ENCODE results near the gene MOGAT3.

MOGAT3 gene, protein sequence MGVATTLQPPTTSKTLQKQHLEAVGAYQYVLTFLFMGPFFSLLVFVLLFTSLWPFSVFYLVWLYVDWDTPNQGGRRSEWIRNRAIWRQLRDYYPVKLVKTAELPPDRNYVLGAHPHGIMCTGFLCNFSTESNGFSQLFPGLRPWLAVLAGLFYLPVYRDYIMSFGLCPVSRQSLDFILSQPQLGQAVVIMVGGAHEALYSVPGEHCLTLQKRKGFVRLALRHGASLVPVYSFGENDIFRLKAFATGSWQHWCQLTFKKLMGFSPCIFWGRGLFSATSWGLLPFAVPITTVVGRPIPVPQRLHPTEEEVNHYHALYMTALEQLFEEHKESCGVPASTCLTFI

DNA sequence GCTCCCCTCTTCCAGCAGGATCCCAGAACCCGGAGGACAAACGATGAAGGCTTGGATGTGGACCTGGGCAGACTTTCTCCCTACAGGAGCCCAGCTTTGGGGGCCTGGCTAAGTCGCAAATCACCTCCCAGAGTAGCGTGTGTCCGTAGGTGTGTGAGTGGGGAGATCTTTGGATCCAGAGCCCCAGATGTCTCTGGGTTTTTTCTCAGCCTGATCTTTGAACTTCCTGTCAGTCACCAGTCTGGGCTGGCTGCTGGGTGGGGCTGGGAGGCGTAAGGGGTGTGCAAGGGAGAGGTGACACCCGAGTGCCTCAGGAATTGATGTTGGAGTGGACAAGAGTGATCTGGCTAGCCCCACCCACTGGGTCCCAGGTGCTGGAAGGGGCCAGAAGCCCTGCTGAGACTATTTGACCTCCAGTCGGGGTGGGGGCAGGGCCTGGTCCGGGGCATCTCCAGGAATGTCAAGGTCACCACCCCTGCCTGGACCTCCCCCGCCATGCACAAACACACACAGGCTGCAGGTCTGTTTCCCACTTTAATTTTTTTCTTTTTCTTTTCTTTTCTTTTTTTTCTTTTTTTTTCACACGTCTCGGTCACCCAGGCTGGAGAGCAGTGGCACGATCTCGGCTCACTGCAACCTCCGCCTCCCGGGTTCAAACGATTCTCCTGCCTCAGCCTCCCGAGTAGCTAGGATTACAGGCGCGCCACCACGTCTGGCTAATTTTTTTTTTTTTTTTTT is at the start of gene MOGAT3:
MOGAT3 (minus strand) TSS at position 175 of the 738 bp plus-strand sequence. CDS start 182 bp downstream, outside the sequence.
- DNase-seq (ENCODE audit: extremely low spot score, insufficient read length, low read depth), result no peak
- FAIRE-seq, result no peak

DNA sequence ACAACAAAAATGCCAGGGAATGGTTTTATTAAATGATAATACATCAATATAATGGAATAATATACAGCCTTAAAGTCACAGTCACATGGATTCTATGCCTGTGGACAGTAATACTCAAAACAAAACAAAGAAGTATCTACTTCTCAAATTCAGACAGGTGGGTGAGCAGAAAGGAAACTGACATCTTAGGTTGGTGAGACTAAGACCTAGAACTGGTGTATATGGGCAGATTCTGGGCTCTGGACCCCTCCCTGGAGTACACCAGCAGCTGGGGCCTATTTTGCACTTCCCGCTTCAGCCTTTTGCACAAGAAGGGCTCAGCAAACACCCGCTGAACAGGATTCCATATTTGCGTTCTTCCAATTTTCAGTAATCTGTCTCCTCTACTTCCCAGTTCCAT is 49.5 kb upstream of the MOGAT3 start:
- DNase-seq (ENCODE audit: extremely low spot score, insufficient read length, low read depth) (no peak), FAIRE-seq (no peak)

DNA sequence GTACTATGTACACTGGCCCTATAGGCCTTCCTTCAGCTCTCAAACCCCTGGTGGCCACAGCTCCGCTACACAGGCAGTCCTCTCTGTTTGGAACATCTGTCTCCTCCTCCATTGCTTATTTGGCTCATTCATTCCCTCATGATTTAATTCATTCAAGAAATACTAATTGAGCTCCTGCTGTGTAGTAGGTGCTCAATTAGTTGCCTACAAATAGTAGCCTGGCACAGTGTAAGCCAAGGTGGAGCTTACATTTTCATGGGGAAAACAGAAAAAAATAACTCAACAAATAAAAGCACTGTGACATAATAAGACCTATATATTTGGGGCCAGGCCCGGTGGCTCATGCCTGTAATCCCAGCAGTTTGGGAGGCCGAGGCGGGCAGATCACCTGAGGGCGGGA is 47.4 kb upstream of the MOGAT3 start:
- DNase-seq (ENCODE audit: extremely low spot score, insufficient read length, low read depth) (no peak), FAIRE-seq (no peak)

DNA sequence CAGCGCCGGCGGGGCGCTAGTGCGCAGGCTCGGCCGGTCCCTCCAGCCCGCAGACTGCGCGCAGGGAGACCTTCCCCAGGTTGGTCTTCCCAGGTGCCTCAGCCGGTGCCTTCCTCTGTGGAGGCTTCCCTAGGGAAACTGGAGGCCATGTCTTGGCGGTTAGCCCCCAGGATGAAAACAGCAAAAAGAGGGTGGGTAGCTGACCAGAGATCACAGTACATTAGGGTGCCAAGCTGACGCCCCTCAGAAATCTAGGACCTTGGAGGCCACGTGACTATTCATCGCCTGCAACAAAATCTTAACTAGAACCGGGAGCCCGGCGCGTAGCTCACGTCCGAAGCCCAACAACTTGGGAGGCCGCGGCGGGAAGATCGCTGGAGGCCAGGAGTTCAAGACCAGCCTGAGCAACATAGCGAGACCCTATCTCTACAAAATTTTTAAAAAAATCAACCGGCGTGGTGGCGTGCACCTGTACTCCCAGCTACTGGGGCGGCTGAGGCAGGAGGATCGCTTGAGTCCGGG is 44.4 kb upstream of the MOGAT3 start:
- DNase-seq (ENCODE audit: extremely low spot score, insufficient read length, low read depth) (no peak), FAIRE-seq (no peak)

DNA sequence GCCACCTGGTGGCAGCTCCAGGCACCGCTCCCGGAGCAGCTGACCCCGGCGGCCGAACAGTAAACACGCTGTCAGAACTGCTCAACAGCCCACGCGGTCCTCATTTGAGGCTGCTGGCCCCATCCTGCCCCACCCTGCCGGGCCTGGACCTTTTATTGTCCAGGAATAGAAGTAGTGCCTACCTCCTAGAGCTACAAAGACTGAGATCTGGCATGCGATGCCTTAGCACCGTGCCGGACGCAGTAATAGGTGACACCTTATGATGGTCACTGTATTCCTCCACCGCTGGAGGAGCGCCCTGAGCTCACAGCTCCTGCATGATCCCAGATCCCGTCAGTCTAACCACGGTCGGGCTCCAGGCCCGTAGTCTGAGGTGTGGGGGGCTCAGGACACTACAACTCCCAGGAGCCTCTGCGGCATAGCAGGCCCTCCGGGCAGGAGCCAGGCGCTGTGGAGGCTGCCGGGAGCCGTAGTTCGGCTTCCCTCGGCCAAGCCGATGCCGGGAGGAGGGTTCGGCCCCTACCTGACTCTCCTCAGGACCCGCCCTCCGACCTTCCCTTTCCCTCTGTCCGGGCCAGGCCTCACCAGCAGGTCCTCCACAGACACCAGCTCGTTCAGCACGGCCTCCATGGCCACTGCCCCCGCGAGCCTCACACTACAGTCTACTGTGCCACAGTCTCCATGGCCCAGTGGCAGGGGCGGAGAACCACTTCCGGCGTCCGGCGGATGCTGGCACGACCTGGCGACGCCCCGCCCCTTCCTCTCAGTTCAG is 43.7 kb upstream of the MOGAT3 start, which contains the start of gene FIS1:
FIS1 (minus strand) TSS at position 707 of the 772 bp plus-strand sequence; CDS start at position 630, 77 bp downstream.
- FAIRE-seq (peak; percentile 86), DNase-seq (ENCODE audit: extremely low spot score, insufficient read length, low read depth) (peak; percentile 82)

DNA sequence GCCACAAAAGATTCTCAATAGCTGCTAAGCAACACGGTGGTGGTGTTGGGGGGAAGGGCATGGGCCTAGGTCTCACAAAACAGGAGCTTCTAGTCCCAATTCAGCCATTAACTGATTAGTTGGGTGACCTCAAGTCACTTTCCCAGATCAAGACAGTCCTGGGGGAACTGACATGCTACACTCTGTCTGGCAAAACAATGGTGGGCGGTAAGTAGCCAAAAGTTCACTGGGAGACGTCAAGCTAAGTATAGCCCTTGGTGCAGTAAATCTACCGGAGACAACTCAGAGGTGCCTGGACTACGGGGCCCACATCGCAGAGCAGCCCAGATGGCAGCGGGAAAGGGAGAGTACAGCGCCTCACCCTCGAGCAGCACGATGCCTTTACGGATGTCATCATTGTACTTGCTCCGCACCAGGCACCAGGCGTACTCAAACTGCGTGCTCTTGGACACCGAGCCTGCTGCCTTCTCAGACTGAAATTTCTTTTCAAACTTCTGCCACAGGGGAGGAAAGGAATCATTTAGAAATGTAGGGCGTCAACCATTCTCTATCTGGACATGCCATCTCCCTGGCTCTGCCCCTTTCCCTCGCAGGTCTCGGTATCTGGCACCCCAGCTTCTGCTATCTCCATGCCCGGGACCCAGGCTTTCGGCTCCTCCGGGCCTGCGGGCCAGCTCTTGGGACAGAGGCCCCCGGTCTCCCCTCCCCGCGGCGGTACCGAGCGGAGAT is 43.0 kb upstream of the MOGAT3 start:
- FAIRE-seq, result no peak
- no peak for DNase-seq (ENCODE audit: extremely low spot score, insufficient read length, low read depth)

DNA sequence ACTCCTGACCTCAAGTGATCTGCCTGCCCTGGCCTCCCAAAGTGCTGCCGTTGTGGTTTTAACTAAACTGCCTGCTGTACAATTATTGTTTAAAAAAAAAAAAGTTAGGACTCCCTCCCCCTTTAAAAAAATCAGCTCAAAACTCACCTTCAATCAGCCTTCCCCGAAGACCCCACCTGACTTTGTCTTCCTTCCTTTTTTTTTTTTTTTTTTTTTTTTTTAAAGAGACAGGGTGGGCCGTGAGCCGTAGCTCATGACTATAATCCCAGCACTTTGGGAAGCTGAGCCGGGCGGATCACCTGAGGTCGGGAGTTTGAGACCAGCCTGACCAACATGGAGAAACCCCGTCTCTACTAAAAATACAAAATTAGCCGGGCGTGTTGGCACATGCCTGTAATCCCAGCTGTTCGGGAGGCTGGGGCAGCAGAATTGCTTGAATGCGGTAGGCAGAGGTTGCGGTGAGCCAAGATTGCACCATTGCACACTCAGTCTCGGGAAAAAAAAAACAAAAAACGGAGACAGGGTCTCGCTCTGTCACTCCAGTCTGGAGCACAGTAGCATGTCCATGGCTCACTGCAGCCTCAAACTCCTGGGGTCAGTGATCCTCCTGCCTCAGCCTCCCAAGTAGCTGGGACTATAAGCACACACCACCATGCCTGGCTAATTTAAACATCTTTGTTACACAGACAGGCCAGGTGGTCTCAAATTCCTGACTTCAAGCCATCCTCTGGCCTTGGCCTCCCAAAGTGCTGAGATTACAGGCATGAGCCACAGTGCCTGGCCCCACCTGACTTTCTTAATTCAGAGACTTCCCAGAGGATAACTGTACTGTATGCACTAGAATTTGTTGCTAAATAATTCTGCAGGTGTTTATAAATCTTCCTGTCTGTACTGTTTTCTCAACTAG is 40.9 kb upstream of the MOGAT3 start:
- DNase-seq (ENCODE audit: extremely low spot score, insufficient read length, low read depth) (no peak), FAIRE-seq (no peak)

DNA sequence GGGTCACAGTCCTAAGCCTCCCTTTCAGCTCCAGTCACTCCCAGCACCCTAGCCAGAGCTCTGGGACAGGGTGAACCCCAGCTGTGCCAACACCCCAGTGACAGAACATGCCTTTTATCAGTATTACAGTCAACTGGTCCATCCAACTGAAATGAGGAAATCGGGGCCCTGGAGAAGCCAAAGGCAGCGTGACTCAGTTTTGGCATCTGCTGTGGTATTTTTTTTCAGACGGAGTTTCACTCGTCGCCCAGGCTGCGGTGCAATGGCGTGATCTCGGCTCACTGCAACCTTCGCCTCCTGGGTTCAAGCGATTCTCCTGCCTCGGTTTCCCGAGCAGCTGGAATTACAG is 40.2 kb upstream of the MOGAT3 start:
- FAIRE-seq, result no peak
- no peak for DNase-seq (ENCODE audit: extremely low spot score, insufficient read length, low read depth)

DNA sequence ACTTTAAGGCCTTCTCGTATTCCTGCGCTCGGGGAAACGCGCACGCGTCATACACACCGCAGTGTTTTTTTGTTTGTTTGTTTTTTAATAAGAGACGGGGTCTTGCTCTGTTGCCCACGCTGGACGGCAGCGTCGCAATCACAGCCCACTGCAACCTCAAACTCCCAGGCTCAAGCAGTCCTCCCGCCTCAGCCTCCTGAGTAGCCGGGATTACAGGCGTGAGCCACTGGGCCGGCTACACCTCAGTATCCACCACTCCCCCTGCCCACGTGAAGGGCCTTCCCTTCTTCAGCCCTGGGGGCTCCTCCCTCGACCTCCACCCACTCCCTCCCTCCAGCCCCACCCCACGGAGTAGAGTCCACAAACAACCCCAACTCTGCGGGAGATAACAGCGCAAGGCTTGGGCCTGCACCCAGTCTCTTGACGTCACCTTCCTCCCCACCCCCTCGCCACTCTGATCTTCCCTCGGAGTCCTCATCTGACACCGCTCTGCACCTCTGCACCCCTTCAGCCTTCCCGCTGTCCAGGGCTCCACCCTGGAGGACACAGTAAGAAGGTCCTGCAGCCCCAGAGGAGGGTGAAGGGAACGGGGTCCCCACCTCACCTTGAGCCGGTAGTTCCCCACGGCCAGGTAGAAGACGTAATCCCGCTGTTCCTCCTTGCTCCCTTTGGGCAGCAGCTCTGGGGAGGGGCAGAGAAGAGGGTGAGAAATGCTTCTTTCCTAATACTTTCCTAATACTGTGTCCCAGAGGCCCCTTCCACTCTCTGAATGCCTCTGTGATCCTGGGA is 39.6 kb upstream of the MOGAT3 start:
- no peak for FAIRE-seq
- no peak for DNase-seq (ENCODE audit: extremely low spot score, insufficient read length, low read depth)

DNA sequence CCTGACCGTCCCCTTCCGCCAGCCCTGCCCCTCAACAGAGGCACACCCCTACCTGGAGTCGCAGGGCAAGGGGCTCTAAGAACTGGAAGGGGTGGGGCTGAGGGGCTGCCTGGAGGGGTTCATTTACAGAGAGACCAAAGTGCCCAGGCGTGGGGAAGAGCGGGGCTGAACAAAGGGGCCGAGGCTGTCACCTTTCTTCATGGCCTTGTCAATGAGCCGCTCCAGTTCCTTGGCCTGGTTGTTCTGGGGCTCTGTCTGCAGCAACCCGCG is 39.0 kb upstream of the MOGAT3 start:
- DNase-seq (ENCODE audit: extremely low spot score, insufficient read length, low read depth), result no peak
- no peak for FAIRE-seq

DNA sequence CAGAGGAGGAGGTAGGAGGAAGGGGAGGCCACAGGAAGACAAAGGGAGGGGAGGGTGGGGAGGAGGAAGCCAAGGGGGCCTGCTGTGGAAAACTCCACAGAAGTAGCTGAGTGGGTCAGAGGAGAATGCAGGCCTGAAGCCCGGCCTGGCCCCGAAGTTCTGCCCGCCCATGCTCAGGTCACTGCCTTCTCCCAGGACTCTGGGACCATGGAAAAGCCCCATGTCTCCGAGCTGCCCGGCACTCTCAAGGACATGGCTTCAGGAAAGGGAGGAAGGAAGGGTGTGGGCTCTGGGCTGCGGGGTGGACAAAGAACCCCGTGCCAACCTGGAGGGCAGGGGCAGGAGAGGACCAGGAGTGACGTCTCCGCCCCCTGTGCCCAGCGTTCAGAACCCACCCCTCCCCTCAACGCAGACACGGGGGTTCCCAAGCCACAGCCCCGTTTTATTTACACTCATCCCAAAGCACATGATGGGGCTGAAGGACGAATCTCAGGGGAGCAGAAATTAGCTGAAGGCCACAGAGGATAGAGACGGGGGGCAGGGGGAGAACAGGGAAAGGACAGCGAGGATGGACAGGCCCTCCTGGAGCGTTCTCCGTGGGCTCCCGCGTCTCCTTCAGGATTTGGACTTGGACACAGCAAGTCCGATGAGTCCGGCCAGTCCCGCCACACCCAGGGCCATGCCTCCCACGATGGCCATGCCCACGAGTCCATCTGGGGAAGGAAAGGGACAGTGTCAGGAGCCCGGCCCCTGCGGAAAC is 38.5 kb upstream of the MOGAT3 start:
- no peak for DNase-seq (ENCODE audit: extremely low spot score, insufficient read length, low read depth)
- FAIRE-seq, result no peak

DNA sequence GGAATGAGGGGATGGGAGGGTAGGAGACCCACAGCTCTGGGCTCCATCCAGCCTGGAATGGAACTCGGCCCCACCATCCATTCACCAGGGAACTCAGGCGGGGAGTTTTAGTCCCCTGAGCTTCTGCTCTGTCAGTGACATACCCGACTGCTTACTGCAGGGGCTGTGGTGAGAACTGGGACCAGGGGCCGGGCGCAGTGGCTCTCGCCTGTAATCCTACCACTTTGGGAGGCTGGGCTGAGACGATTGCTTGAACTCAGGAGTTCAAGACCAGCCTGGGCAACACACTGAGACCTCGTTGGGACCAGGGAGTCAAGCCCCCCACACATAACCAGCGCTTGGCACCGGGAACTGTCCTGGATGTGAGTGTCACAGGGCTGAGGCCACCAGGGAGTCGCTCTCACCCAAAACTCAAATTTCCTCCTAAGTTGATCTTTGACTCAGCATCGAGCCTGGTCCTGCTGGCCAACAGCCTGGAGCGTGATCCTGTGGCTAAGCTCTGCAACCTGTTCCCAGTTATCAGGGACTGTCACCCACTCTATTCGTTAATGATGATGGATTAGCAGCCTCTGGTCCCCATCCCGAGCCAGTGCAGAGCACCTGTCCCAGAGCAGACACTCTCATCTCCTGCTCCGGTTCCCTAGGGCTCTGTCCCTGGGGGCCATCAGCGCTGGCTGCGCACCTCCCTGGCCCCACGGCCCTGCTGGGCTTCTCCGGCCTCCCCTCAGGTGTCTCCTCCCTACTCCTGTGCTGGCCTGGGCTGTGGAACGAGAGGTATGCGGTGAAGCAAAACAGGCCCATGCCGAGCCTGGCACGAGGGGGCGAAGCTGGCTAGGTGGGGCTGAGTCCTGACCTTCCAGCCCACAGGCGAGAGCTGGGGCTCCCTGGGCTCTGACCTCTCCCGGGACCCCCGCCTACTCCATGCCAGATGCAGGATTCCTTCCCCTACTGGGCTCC is 37.7 kb upstream of the MOGAT3 start:
- FAIRE-seq, result no peak
- no peak for DNase-seq (ENCODE audit: extremely low spot score, insufficient read length, low read depth)

DNA sequence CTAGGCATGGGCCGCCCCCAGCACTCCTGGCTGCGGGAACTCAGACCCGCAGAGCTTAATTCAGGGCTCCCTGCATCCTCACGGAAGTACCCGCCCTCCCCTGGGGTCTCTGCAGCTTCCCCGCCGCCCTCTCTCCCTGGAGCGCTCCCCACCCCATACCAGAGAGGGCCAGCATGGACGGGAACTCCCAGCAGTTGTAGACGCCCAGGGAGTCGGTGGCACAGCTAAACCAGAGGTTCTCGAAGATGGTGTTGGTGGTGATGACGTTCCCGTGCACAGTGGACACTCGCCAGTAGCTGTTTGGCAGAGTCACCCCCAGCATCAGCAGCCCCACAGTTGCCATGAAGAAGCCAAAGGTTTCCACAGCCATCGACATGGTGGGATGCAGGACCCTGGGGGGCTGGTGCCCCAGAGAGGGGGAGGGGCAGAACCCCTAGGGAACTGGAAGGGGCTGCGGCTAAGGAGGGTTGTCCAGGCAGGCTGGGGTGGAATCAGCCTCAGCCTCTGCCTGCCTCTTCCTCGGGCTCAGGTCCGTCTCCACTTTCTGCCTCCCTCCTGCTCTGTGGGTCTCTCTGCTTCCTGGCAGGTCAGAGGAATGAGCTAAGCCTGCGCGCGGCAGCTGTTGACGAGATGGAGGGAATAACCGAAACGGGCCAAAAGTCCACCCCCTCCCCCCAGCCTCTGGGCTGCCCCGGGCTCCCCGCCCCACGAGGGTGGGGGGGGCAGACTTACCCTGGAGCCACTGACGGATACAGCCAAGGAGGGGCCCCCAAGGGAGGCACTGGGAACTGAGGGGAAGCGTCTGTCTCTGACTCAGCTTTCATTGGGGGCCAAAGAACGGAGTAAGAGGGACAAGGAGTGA is 36.6 kb upstream of the MOGAT3 start, which contains the start of gene CLDN15:
CLDN15 (minus strand) TSS at position 597 of the 862 bp plus-strand sequence; CDS start at position 376, 221 bp downstream.
- no peak for DNase-seq (ENCODE audit: extremely low spot score, insufficient read length, low read depth)
- no peak for FAIRE-seq

DNA sequence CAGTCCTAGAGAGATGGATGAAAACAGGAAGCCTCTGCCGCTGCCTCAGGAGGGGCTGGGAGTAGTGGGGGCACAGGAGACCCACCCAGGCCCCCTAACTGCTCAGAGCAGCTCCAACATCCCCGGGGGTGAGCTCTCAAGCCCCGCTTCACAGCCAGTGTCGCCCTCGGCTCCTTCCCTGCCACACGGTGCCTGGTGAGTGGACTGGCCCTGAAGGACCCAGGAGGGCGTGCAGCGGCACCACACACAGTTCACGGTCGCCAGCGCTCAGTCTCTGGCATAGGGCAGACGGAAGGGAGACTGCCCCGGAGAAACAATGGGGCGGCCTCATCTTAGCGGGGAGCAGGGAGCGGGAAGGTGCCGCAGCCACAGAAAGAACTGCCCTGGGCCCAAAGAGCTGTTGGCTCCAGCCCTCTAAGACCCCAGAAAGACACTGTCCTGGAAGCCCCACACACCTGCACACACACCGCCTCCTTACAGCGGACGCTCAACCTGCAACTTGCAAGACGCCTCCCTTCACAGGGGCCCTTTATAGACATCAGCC is 35.5 kb upstream of the MOGAT3 start:
- no peak for FAIRE-seq

DNA sequence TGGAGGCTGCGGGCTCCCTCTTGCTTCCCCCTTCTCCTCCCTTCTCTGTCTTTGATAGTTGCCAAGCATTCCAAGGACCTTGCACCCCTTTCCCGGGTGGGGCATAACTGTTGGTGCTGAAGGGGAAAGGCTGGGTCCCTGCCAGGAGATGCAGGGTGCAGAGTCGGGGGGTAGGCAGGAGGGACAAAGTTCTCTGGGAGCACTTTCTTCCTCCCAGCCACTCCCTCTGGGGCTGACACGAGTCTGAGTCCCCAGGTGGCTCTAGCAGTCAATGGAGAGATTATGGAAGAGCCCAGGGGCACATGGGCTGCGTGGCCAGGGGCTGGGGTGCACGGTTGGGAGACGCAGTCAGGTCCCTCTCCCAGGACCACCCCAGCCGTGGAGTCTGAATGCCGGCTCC is 34.7 kb upstream of the MOGAT3 start:
- no peak for FAIRE-seq
- DNase-seq (ENCODE audit: extremely low spot score, insufficient read length, low read depth), result no peak

More for the DNA sequence above, 35.5 kb upstream of the MOGAT3 start:
- DNase-seq (ENCODE audit: extremely low spot score, insufficient read length, low read depth), result no peak

Data from GM18507 (cell line).